HG03064 (cell line): ENCODE results near the gene KRTAP5-3.
"Not testable (repeated sequence)": the region's sequence is repeated elsewhere in the genome, so short reads cannot be mapped to it uniquely, and the experiment has no call there.

Source experiments
- ATAC-seq: cut with Tn5 transposase; IDR thresholded peaks from one replicate; pipeline ENCODE4 v1.9.1; 2021; ENCODE audit warnings: low read depth; ENCODE audit not compliant: unreplicated experiment

Gene KRTAP5-3

GRCh38 chr11:1622086-1622485 lies 13.8 kb upstream of the KRTAP5-3 start, which contains the start of gene KRTAP5-4:
TSS of gene KRTAP5-4 (minus strand) at chr11:1622138. CDS start at chr11:1622093, 45 bp downstream.
- ATAC-seq = no peak

- no peak for ATAC-seq
These were observed 11.2 kb upstream of the KRTAP5-3 start for GRCh38 chr11:1619449-1619848.

- ATAC-seq = no peak
These were observed 10.0 kb upstream of the KRTAP5-3 start for GRCh38 chr11:1618231-1618630.

GRCh38 chr11:1607901-1608300 lies 362 bp downstream of the KRTAP5-3 start:
- ATAC-seq = not testable (repeated sequence)

GRCh38 chr11:1607156-1607845 lies 962 bp downstream of the KRTAP5-3 start:
- ATAC-seq = not testable (repeated sequence)

GRCh38 chr11:1605923-1606322 lies 2.3 kb downstream of the KRTAP5-3 start:
- peak; percentile 79 for ATAC-seq

GRCh38 chr11:1604711-1605110 lies 3.6 kb downstream of the KRTAP5-3 start:
- ATAC-seq = no peak

GRCh38 chr11:1604181-1604580 lies 4.1 kb downstream of the KRTAP5-3 start:
- ATAC-seq = no peak

GRCh38 chr11:1603629-1604028 lies 4.6 kb downstream of the KRTAP5-3 start:
- no peak for ATAC-seq

- not testable (repeated sequence) for ATAC-seq
These were observed 6.6 kb downstream of the KRTAP5-3 start for GRCh38 chr11:1601663-1602062.

GRCh38 chr11:1600626-1601025 lies 7.6 kb downstream of the KRTAP5-3 start:
- ATAC-seq = no peak

GRCh38 chr11:1598816-1599215 lies 9.4 kb downstream of the KRTAP5-3 start:
- ATAC-seq = no peak

GRCh38 chr11:1598406-1598805 lies 9.9 kb downstream of the KRTAP5-3 start:
- not testable (repeated sequence) for ATAC-seq

- ATAC-seq = no peak
These were observed 10.3 kb downstream of the KRTAP5-3 start, which contains the start of gene KRTAP5-2 for GRCh38 chr11:1597994-1598380. TSS of gene KRTAP5-2 (minus strand) at chr11:1598294. CDS start at chr11:1598250, 44 bp downstream.

GRCh38 chr11:1597331-1597993 lies 10.8 kb downstream of the KRTAP5-3 start:
- no peak for ATAC-seq

- ATAC-seq = not testable (repeated sequence)
These were observed 11.6 kb downstream of the KRTAP5-3 start for GRCh38 chr11:1596576-1597121.

GRCh38 chr11:1595994-1596575 lies 12.2 kb downstream of the KRTAP5-3 start:
- not testable (repeated sequence) for ATAC-seq

GRCh38 chr11:1592628-1593027 lies 15.6 kb downstream of the KRTAP5-3 start:
- no peak for ATAC-seq

GRCh38 chr11:1589996-1590395 lies 18.3 kb downstream of the KRTAP5-3 start:
- ATAC-seq = no peak

GRCh38 chr11:1589191-1589963 lies 18.9 kb downstream of the KRTAP5-3 start:
- not testable (repeated sequence) for ATAC-seq
